AG09319 (cell line): ENCODE data around the gene GBX2.

Experiments used
- DNase-seq: peaks from one replicate; pipeline ENCODE4 v3.0.0-alpha.2; 2010; ENCODE audit warnings: low read depth; ENCODE audit errors: extremely low read depth
- TF ChIP-seq, protein P1 (sequence below): IDR thresholded peaks from 2 replicates; pipeline ENCODE4 v1.5.1; 2011; ENCODE audit warnings: low read depth, mild to moderate bottlenecking, inconsistent platforms, low read length, moderate library complexity

GBX2 gene

DNA sequence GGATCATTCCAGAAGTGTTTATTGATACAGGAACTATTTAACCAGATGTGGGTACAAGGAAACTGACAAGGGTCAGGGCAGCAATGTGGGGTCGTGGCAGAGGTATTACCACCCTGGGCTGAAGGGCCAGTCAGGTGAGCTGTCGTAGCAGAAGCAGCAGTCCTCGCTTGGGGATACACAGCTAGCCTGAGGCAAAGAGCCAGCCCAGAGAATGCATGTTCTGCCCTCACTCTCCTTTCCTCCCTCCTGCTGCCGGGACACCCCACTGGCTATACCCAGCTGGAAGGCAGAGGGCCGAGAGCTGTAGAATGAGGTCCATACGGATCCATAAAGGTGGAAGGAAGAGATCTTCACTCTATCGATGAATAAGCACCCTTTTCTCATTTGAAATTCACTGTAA is 32.2 kb upstream of the GBX2 start:
- DNase-seq, result no peak

DNA sequence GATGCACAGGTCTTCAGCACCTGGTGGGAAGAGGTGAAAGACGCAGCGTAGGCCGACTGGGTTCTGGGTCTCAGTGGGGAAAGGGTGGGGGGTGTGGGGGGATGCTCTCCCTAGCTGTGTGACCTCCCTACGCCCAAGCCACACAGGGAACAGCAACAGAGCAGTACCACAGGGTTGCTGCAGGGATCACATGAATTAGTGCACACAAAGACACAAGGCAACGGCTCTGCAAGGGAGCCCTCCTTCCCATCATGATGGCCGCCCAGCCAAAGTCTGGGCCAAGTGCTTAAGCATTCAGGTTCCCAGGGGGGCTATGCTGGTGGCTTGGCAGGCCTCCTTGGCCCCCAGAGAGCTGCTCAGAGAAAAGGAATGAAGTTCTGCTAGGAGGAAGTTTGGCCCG is 28.2 kb upstream of the GBX2 start:
- no peak for DNase-seq
- TF ChIP-seq, protein P1, sequence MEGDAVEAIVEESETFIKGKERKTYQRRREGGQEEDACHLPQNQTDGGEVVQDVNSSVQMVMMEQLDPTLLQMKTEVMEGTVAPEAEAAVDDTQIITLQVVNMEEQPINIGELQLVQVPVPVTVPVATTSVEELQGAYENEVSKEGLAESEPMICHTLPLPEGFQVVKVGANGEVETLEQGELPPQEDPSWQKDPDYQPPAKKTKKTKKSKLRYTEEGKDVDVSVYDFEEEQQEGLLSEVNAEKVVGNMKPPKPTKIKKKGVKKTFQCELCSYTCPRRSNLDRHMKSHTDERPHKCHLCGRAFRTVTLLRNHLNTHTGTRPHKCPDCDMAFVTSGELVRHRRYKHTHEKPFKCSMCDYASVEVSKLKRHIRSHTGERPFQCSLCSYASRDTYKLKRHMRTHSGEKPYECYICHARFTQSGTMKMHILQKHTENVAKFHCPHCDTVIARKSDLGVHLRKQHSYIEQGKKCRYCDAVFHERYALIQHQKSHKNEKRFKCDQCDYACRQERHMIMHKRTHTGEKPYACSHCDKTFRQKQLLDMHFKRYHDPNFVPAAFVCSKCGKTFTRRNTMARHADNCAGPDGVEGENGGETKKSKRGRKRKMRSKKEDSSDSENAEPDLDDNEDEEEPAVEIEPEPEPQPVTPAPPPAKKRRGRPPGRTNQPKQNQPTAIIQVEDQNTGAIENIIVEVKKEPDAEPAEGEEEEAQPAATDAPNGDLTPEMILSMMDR, result no peak

More for the DNA sequence above, 32.2 kb upstream of the GBX2 start:
- TF ChIP-seq, protein P1, result no peak

DNA sequence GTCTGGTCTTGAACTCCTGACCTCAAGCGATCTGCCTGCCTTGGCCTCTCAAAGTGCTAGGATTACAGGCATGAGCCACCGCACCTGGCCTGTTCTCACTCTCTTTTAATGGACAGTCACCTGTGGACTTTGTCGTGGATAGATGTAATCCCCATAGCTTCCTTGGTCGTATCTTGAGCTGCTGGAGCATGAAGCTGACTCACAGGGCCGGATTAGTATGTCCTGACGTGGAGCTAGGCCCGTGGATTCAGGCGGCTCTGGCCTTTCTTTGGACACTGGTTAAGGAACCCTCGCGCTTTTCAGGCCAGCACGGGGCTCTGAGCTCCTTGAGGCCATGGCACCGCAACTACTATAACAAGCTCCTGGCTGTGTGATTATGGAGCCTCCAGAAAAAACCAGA is 27.5 kb upstream of the GBX2 start:
- no peak for DNase-seq
- TF ChIP-seq, protein P1, result no peak

DNA sequence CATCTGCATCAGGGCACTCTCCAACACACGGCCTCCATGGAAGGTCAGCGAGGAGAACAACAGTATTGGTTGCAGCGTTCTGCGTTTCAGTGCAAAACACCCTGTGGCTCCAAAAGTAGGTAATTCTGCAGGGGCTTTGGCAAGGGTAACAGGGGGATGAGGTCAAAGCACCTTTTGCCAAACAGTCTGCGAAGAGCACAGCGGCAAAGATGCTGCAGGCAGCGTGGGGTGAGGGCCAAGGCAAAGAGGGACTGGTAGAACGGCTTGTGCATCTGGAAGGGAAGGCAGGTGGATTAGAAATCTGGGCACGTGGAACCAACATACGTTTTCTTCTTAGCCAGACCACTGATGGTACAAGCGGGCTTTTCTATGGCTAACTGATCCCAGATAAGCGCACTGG is 26.6 kb upstream of the GBX2 start:
- TF ChIP-seq, protein P1, result no peak
- DNase-seq, result no peak

DNA sequence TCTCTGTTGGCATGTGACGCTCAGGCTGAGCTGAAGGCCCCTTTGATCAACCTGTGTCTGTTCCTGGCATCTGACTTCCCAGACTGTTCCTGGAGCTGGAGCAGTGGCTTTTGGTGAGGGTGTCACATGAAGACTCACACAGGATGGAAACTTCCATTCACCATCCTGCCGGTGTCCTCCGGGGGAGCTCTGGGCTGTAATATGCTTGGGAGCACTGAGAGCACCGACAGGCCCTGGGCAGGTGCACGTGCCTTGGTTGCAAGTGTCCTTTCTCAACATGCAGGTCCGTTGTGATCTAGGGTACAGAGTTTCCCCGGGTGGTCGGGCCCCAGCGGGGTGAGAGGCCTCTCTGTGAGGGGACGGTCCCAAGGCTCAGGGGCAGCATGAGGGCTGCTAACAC is 24.8 kb upstream of the GBX2 start:
- DNase-seq, result no peak
- TF ChIP-seq, protein P1, result no peak

DNA sequence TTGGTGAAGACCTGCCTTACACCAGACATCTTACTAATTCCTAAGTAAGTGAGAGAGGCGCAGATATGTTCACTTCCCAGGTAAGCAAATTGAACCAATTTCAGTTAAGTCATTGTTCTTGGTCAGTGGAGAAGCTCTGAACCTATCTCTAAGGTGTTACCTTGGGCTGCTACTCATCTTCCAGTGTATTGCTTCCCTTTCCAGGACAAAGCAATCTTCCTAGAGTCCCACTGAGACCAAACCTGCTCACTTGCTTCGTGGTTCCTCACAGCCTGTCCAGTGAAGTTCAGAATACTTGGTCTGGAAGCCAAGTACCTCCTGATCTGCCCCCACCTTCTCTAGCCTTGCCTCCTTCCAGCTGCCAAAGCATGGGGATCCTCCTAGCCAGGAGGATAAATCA is 22.5 kb upstream of the GBX2 start:
- DNase-seq, result no peak
- TF ChIP-seq, protein P1, result no peak

DNA sequence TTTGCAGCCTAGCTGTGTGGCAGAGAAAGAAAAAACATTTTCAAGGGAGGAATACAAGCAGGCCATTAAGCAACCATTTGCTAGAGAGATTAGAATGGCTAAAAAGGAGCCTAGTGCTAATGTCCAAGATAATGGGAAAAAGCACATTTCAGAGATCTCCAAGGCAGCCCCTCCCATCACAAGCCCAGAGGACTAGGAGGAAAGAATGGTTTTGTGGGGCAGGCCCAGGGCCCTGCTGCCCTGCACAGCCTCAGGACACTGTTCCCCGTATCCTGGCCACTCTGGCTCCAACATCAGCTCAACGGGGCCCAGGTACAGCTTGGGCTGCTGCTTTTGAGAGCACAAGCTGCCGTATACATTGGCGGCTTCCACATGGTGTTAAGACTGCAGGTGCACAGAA is 16.5 kb upstream of the GBX2 start:
- no peak for DNase-seq
- TF ChIP-seq, protein P1, result no peak
